ENCODE measurements around the gene PLS1. TPM values are rescaled to one million over a fixed set of nuclear protein-coding genes. Genes with fewer than 3 reads are reported as not detected.

Gene PLS1
- total and polyA plus RNA-seq, 11 donors: 0.80 to 3.7 (median 1.7) TPM

DNA sequence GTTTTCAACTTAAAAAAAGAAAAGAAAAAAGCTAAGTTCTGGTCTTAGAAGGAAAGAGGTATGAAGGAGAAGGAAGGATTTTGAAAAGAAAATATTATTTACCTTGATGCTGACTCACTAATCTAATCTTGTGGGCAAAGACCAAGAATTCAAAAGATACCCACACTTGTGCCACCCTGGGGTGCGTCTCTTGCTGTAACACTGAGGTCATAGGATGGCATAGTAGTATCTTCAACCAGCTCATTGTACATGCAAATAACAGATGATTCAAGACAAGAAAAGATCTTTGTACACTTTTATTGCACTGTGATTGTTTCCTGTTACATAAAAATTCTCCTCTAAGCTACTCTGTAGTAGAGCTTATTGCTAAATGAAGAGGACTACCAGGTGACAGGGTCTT is 17.3 kb downstream of the PLS1 start:
- H3K4me3 ChIP-seq: no peak overlapping the region
- ATAC-seq: no peak
- 70 to 78% (median 75%) methylated on average over 1 of the region's 1 CpG for WGBS, 4 donors

GRCh38 chr3:142614059-142614626 is 17.9 kb downstream of the PLS1 start:
- ATAC-seq: no peak
- no peaks in the 10 kb centered on the region for H3K4me1 ChIP-seq
- H3K27ac ChIP-seq: no peak overlapping the region
- H3K9me3 ChIP-seq: no peaks in the 10 kb centered on the region
- intact Hi-C loops (cut with DNase I): no loop called here
- no peak overlapping the region for H3K4me3 ChIP-seq
- no peak for DNase-seq
- TF ChIP-seq, protein P1, sequence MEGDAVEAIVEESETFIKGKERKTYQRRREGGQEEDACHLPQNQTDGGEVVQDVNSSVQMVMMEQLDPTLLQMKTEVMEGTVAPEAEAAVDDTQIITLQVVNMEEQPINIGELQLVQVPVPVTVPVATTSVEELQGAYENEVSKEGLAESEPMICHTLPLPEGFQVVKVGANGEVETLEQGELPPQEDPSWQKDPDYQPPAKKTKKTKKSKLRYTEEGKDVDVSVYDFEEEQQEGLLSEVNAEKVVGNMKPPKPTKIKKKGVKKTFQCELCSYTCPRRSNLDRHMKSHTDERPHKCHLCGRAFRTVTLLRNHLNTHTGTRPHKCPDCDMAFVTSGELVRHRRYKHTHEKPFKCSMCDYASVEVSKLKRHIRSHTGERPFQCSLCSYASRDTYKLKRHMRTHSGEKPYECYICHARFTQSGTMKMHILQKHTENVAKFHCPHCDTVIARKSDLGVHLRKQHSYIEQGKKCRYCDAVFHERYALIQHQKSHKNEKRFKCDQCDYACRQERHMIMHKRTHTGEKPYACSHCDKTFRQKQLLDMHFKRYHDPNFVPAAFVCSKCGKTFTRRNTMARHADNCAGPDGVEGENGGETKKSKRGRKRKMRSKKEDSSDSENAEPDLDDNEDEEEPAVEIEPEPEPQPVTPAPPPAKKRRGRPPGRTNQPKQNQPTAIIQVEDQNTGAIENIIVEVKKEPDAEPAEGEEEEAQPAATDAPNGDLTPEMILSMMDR (IDR thresholded peaks at IDR 0.05): no peak
- no peak for TF ChIP-seq POLR2A (IDR thresholded peaks at IDR 0.05)
- 82 to 86% (median 84%) methylated on average over 2 of the region's 2 CpGs for WGBS, 4 donors
- H3K27me3 ChIP-seq: no peaks in the 10 kb centered on the region
- H3K36me3 ChIP-seq: no peaks in the 10 kb centered on the region

More for the DNA sequence above, 17.3 kb downstream of the PLS1 start:
- H3K9me3 ChIP-seq: no peaks in the 10 kb centered on the region
- no peaks in the 10 kb centered on the region for H3K36me3 ChIP-seq
- no peak overlapping the region for H3K27ac ChIP-seq
- intact Hi-C loops (cut with DNase I): no loop called here
- H3K4me1 ChIP-seq: no peaks in the 10 kb centered on the region
- no peak for DNase-seq
- no peaks in the 10 kb centered on the region for H3K27me3 ChIP-seq
- TF ChIP-seq, protein P1 (IDR thresholded peaks at IDR 0.05): no peak
- no peak for TF ChIP-seq POLR2A (IDR thresholded peaks at IDR 0.05)

- Histone ChIP-seq H3K9me3 (no peaks in the 10 kb centered on the region), H3K36me3 (no peaks in the 10 kb centered on the region), H3K27ac (no peak overlapping the region), H3K4me1 (no peaks in the 10 kb centered on the region), H3K27me3 (no peaks in the 10 kb centered on the region), H3K4me3 (no peak overlapping the region)
- WGBS, 4 donors: 90 to 98% (median 90%) methylated on average over 2 of the region's 2 CpGs
- no peak for DNase-seq
- no peak for ATAC-seq
- intact Hi-C loops (cut with DNase I): no loop called here
- TF ChIP-seq, protein P1 (IDR thresholded peaks at IDR 0.05): no peak
- TF ChIP-seq POLR2A (IDR thresholded peaks at IDR 0.05): no peak
Measured at GRCh38 chr3:142615171-142615570, 19.0 kb downstream of the PLS1 start.

DNA sequence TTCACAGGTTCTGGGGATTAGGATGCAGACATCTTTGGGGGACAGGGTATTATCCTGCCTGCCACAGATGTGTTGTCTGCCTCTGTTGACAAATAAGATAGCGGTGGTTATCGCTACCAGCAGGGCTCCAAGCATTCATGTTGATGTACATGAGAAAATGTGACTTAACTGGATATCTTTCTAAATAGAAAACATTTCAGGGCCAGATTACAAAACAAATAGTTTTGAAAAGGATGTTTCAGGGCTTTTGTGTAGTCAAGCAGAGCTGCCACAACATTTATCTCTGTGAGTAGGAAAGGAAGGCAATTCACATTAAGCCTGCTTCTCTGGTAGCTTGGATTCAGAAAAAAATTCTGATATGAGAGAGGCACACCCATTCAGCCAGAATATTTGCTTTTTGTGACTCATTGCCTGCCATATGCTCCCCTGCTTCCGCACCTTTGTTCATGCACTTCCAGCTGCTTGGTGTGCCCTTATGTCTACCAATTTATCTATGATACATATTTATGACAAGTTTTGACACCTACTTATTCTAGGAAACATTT is 22.8 kb downstream of the PLS1 start:
- WGBS, 4 donors: 86 to 92% (median 88%) methylated on average over 3 of the region's 3 CpGs
- H3K9me3 ChIP-seq: no peaks in the 10 kb centered on the region
- no peaks in the 10 kb centered on the region for H3K4me1 ChIP-seq
- no peak overlapping the region for H3K27ac ChIP-seq
- intact Hi-C loops (cut with DNase I): no loop called here
- no peak overlapping the region for H3K4me3 ChIP-seq
- H3K36me3 ChIP-seq: no peaks in the 10 kb centered on the region
- DNase-seq (no peak), ATAC-seq (no peak)
- H3K27me3 ChIP-seq: no peaks in the 10 kb centered on the region
- TF ChIP-seq, protein P1 (IDR thresholded peaks at IDR 0.05): no peak
- no peak for TF ChIP-seq POLR2A (IDR thresholded peaks at IDR 0.05)

Measured in heart left ventricle (tissue), 16 donors.